Subcutaneous adipose tissue (tissue), 4 donors: ENCODE data around the gene SIPA1L3. TPM values are rescaled to one million over a fixed set of nuclear protein-coding genes. Genes with fewer than 3 reads are reported as not detected.

Experiments
- CTCF ChIP-seq: fragments of 450-650 bp; IDR thresholded peaks from one replicate; pipeline ENCODE4 v1.5.1; 2016; ENCODE audit warnings: low read depth, mild to moderate bottlenecking, control low read depth, antibody characterized with exemption, moderate library complexity
- total RNA-seq, 4 donors: library from RNA; depleted of rRNA; stranded (reverse); fragments of >200 nt; gene quantifications; one replicate each; pipeline ENCODE4 v1.1.0, GENCODE V29; 2016

Gene SIPA1L3
- total RNA-seq, 4 donors from 2014 or later, result 8.2 to 15.3 (median 11.6) TPM

- TF ChIP-seq CTCF, result no peak
Measured at GRCh38 chr19:38209671-38210457, 302.9 kb downstream of the SIPA1L3 start.

DNA sequence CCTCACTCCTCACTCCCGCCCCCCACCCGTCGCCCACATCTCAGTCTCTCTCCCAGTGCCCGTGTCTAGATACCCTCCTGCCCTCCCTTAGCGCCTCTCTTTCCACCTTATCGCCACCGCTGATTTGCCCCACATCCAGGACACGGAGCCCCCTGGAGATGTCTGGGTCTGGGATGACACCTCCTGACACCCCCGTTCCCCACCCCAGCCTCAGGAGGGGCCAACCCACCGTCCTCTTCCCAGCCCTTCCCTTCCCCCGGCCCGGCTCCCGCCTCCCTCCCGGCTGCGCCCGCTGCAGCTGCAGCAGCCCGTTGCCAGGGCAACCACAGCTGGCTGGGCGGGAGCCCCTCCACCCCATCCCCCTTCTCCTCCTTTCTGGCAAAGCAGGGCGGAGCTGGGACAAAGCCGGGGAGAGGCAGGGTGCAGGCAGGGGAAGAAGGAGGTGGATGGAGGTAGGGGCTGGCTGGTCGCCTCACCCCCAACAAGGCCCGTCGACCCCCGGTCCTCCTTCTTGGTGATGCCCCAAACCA, 303.5 kb downstream of the SIPA1L3 start:
- TF ChIP-seq CTCF, result no peak

GRCh38 chr19:38211151-38211591, 304.2 kb downstream of the SIPA1L3 start:
- no peak for TF ChIP-seq CTCF

- no peak for TF ChIP-seq CTCF
Measured at GRCh38 chr19:38211766-38212165, 304.8 kb downstream of the SIPA1L3 start.

DNA sequence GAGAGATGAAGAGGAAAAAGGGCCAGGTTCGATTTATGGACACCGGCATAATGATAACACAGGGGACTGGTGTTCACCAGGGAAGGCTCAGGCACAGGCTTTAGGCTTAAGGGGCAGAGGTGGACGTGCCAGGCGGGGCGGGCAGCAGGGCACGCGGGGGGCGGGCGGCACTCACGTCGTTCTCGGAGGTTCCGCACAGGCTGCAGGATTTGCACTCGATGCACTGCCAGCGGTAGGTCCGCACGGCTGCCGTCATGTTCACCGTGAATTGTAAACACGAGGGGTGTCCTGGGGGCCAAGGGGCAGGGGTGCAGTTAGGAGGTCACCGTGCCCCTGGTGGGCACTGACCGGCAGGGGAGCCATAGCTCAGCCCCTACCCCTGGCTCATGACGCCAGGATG, 306.5 kb downstream of the SIPA1L3 start:
- no peak for TF ChIP-seq CTCF

DNA sequence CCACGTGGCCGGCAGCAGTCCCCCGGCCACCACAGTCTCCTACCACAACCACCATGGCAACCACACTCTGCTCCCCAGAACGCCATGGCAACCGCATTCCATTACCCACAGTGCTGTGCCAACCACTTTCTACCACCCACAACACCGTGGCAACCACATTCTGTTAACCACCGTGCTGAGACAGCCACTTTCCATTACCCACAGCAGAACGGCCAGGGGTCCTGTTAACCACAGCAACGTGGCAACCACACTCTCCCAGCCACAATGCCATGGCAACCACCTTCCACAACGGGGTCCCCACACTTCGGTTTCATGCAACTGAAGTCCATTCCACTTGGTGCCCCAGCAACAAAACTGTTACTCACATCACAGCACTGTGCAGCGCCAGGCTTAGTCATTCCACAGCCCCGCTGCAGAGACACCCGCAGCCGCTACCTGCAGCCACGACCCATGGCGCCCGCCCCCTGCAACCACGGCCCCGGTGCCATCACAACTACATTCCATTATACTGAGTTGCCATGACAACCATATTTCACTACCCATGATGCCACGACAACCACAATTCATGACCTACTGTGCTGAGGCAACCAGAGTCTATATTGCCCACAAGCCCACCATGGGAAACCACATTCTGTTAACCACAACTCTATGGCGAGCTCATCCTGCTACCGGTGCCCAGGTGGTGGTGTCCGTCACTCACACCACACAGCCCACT, 307.1 kb downstream of the SIPA1L3 start:
- TF ChIP-seq CTCF, result no peak
